GM19099 (cell line): ENCODE measurements around the gene TNIK.
A peak's percentile ranks its signal among the peaks of the same experiment; 100 is the strongest.

Source experiments
- POLR2A ChIP-seq: IDR thresholded peaks from 3 replicates; pipeline ENCODE4 v1.6.1; 2011; ENCODE audit warnings: low read depth; ENCODE audit not compliant: insufficient read length; ENCODE audit errors: extremely low read depth

The TNIK gene

DNA sequence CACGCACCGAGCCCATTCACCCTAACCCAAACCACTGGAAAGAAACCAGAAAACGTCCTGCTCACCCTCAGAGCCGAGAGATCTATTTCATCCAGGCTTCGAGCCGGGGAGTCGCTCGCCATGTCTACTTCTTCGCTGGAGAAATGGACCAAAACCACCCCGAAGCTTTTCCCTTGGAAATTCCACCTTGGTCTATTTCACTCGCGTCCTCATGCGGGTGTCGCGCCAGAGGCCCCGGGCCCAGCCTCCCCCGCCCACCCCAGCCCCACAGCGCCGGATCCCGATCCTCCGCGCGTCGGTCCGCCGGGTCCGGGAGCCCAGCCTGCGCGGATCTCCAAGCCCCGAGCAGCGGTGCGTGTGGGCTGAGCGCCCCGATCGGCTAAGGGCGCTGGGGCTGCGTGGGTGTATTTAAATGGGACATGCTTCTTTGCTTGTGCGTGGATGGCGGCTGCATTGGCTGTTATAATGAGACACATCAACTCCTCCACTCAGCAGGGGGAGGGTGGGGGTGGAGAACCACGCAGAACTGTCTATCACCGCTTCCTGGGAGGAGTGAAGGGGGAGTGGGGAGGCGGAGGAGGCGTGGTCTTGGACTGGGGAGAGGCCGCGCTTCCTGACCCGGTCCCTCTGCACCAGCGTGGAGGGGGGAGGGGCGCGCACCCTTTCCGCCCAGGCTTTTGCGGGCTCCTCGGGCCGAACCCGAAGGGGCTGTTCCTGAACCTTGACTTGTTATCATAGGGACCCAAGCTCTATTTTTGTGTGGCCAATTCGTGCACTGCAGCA is at the start of gene TNIK:
TNIK (minus strand) TSS at position 464 of the 783 bp plus-strand sequence; CDS start at position 122, 342 bp downstream.
- TF ChIP-seq POLR2A: peak; percentile 75

DNA sequence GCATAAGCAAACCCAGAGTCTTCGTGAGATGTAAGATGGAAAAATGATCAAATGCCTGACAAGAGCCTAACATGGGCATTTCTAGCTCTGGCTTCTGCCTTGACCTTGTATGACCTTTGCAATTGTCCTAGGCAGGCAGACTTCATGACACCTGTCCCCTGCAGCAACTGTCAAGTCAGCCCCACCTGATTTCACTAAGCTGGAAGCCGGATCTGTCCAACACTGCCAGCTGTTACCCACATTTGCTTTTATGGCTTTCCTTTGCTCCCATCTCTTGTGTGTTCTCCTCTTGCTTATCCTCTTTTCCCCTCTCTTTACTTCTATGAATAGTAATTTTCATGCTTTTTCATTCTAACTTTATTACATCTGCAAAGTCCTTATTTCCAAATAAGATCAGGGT is 48.5 kb upstream of the TNIK start:
- no peak for TF ChIP-seq POLR2A

DNA sequence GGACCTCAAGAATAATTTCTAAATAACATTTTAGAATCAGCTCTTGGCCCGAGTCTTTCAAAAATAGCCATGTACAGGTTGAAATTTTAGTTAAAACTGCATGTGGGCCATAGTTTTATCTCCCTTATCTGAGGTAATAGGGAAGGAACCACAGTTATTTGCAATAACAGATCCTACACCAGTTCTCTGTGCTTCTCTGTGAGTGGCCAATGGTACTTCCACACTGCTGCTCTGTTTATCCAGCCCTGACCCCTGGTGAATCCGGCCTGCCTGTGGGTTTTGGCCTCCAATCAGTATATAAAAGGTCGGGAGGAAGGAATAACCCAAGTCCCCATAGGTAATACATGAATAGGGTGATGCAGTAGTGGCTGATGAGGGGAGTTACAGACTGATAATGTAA is 48.0 kb upstream of the TNIK start:
- no peak for TF ChIP-seq POLR2A

DNA sequence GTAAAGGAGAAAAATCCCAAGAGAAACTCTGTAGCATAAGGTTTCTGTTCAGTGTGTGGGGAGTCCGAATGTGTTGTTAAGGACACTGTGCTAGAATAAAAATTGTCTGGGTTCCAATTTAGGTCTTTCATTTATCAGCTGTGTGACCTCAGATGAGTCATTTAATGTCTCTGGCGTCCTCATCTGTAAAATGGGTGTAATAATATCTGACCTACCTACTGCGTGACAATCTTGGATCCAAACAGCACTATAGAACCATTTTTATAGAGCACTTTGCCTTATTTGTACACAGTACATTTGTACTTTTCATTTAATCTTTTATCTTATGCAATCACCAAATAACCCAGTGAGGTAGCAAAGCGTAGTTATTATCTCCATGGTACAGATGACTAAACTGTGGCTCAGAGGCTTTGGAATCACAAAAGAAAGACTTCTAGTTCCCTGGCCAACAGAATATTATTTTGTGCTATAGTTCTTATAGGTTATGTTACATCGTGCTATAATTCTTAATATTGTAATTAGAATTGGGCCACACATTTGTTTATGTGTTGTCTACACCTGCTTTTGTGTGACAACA is 46.6 kb upstream of the TNIK start:
- no peak for TF ChIP-seq POLR2A

DNA sequence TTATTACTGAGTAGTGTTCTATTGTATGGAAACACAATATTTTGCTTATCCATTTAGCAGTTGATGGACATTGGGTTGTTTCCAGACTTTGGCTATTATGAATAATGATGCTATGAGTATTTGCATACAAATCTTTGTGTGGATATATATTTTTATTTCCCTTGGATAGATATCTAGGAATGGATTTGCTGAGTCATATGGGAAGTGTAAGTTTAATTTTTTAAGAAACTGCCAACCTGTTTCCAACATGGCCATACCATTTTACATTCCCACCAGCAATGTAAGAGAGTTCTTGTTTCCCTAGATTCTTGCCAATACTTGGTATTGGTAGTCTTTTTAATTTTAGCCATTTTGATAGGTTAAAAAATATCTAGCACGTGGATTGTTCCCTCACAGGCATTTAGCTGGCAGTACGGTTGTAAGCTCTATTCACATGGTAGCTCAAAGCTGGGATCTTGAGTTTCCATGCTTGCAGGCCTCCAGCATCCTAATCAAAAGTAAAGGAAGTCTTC is 45.7 kb upstream of the TNIK start:
- TF ChIP-seq POLR2A: no peak

DNA sequence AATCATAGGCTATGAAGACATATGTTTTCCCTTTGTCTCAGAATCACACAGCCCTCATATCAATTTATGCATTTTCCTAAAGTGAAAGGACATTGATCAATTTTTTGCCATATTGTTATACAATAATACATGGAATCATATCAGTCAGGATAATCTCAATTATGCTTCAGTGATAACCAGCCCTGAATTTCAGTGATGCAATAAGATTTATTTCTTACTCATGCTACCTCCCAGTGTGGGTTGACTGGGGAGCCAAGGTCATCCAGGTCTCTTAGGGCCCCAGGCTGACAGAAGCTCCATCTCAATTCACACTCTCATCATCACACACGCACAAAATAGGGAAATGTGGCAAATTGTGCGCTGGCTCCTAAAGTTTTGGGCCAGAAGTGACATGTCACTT is 44.2 kb upstream of the TNIK start:
- no peak for TF ChIP-seq POLR2A

DNA sequence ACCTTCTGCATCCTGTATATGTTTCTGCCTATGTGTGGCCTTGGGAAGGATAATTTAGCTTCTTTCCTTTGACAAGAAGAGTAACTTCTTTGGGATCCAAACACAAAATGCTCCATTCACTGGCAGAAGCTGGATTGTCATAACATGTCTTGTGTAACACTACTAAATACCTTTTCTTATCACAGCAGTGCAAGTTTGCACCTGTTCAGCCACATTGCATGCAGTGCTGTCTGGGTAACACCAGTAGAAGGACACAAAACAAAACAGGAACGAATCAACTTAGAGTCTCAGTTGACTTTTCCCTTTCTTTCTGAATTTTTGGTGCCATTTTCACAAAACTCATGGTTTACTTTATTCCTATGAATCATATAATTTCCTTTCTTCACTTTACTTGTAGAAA is 43.6 kb upstream of the TNIK start:
- no peak for TF ChIP-seq POLR2A

DNA sequence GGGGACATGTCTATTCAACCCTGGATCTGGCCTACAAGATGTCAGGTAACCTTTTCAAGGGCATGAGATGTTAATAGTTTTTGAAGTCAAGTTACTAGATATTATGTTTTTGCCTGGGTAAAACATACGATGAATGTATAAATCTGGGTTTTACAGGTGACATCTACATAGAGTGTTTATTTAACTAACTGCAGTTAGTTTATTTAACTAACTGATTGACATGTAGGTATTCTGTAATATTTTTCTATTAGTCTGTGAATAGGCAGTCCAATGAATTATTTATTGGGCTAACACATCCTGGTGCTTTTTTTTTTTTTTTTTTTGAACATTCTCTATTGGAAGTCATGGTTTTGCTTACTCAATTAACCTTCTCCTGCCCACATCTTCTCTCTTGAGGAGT is 38.7 kb upstream of the TNIK start:
- TF ChIP-seq POLR2A: no peak

DNA sequence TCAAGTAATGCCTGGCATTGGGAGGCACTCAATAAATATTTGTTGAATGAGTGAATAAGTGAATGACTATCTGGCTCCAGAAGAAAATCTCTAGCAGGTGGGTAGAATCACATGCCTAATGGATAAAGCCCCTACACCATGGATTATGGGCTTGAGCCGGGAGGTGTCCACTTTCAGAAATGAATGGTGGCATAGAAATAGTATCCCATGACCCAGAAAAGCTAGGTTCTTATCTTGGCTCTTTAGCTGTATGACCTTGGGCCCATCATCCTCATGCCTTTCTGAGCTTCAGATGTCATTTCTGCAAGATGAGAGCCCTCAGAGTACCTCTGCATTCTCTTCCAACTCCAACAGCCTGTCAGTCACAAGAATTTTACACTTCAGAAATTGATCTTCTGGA is 37.3 kb upstream of the TNIK start:
- TF ChIP-seq POLR2A: no peak

DNA sequence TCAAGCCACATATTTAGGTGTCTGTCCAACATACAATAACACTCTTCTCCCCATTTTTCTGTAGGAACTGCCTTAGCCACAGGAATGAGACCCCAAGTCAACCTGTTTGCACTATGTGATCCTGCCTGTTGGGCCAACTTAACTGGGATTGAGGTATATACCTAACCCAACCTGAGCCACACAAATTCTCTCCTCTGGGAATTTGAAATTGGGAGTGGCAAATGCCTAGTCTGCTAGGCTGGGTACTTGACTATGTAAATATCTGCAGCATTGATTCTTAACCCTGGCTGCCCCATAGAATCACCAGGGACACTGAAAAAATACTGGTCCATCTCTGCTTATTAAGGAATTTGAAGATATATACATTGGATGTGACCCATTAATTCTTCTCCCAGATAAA is 35.2 kb upstream of the TNIK start:
- TF ChIP-seq POLR2A: no peak

DNA sequence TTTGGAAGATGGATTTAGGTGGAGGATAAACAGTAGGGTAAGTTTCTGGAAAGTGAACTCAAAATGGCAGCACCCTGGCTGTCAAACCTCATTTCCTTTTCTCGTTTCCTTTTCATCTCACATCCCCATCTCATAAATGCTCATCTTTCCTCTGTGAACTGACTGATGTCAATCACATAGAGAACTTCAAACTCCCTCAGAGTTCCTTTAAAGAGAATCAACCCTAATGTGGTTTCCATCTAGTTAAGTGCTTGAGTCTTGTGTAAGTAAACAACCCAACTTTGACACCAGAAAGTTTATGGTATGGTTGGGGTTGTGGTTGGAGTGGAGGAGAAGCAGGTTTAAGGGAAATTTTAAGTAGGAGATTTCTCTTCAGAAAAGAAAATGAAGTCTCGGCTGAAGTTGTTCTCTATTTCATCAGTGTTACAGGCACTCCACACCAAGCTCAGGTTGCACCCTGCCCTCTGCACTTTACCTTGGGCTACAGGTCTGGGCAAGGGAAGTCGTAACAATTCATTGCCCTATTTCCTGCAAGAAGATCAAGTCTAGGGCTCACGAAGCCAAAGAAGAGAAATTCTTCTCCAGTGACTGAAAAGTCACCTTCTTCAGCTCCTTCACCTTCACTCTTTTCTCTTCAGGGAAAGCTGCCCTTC is 34.4 kb upstream of the TNIK start:
- no peak for TF ChIP-seq POLR2A

DNA sequence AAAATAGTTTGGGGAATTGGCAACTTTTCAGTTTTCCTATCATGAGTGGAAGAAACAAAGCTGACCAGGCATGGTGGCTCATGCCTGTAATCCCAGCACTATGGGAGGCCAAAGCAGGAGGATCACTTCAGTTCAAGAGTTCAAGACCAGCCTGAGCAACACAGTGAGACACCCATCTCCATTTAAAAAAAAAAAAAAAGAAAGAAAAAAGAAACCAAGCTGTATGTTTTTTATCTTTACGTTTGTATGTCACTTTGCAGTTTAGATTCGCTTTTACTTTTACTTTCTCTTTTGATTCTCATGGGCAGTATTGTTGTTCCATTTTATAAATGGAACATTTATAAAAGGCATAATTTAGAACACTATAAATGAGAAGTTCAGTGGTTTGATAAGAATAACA is 31.2 kb upstream of the TNIK start:
- TF ChIP-seq POLR2A: no peak

DNA sequence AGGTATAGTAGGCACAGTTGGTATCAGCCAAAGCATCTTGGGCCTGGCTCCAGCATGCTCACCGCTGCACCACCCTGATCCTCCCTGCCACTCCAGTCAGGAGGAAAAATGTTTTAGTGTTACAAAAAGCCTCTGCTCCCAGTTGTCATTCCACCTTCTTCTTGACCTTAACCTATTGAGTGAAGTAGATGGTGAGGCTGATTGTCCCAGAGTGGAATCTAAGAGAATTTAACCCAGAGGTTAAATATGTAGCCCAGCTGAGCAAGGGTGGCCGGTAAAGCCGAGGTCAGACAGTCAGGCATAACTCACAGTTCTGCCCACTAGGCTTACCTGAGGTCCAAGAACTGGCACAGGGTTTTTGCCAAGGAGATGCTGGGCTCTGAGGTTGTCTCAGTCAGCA is 30.7 kb upstream of the TNIK start:
- TF ChIP-seq POLR2A: no peak

DNA sequence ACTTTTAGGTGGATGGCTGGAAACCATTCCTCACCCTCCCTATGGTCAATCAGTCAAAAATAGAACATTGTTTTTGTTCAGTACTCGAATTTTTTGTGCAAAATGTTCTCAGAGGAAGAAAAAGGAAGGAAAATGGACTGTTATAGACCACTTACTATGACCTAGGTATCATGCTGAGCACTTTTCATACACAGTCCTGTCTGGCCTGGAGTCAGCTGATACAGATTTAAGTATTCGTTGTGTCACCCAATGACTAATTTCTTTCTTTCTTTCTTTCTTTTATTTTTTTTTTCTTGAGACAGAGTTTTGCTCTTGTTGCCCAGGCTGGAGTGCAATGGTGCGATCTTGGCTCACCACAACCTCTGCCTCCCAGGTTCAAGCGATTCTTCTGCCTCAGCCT is 29.1 kb upstream of the TNIK start:
- TF ChIP-seq POLR2A: no peak

DNA sequence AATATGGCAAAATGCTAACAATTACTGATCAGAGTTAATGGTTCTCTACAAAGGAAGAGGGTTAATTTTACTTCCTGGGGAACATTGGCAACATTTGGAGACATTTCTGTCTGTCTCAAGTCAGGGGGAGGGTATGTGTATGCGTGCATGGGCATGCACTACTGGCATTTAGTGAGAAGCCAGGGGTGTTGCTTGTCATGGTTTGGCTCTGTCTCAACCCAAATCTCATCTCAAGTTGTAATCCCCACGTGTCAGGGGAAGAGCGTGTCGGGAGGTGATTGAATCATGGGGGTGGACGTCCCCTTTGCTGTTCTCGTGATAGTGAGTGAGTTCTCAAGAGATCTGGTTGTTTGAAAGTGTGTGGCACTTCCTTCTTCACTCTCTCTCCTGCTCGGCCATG is 28.3 kb upstream of the TNIK start:
- no peak for TF ChIP-seq POLR2A

DNA sequence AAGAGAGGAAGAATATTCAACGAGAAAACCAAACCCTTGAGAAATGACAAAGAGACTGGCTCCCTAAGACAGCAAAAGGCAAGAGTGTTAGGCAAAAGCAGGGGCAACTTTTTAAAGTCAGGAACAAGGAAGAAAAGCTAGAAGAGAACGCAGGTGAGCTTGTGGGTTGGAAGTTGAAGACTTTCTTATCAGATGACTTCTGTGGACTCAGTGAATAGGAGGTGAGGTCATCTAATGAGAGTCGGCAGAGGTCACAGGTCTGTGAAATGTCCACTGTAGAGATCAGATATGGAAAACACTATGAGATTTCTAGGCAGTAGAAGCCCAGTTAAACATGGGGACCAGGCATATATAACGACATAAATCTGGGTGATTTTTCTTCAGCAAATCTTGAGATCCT is 27.2 kb upstream of the TNIK start:
- TF ChIP-seq POLR2A: no peak
